ENCODE results near the gene ZNF511. TPM values are rescaled to one million over a fixed set of nuclear protein-coding genes. Genes with fewer than 3 reads are reported as not detected.

ZNF511 gene
- total and polyA plus RNA-seq, 9 donors, result 22.3 to 43.9 (median 37.3) TPM

- H3K36me3 ChIP-seq (ENCODE audit: control insufficient read depth, insufficient read depth, low read length), result peaks cover 48% of the 10 kb centered on the region
These were observed 5.5 kb upstream of the ZNF511 start for GRCh38 chr10:133303206-133303605.

GRCh38 chr10:133306097-133306476 is 2.6 kb upstream of the ZNF511 start:
- Histone ChIP-seq H3K27ac (ENCODE audit: low read length) (no peak overlapping the region), H3K27me3 (ENCODE audit: control insufficient read depth, insufficient read depth, low read length) (no peaks in the 10 kb centered on the region), H3K36me3 (ENCODE audit: control insufficient read depth, insufficient read depth, low read length) (peaks cover 37% of the 10 kb centered on the region), H3K4me1 (ENCODE audit: control insufficient read depth, insufficient read depth, low read length) (peaks cover 16% of the 10 kb centered on the region), H3K9me3 (replicated peaks; ENCODE audit: control insufficient read depth, low read depth, low read length) (no peaks in the 10 kb centered on the region), H3K4me3 (ENCODE audit: low read length) (no peak overlapping the region)
- 82% methylated on average over 1 of the region's 5 CpGs for WGBS (ENCODE audit: insufficient coverage)
- DNase-seq, result no peak

More at GRCh38 chr10:133303206-133303605, 5.5 kb upstream of the ZNF511 start:
- no peak overlapping the region for H3K27ac ChIP-seq (ENCODE audit: low read length)
- H3K4me1 ChIP-seq (ENCODE audit: control insufficient read depth, insufficient read depth, low read length), result peaks cover 13% of the 10 kb centered on the region
- no peak overlapping the region for H3K4me3 ChIP-seq (ENCODE audit: low read length)
- WGBS (ENCODE audit: insufficient coverage), result 81% methylated on average over 10 of the region's 10 CpGs
- no peaks in the 10 kb centered on the region for H3K9me3 ChIP-seq (replicated peaks; ENCODE audit: control insufficient read depth, low read depth, low read length)
- no peak for DNase-seq
- H3K27me3 ChIP-seq (ENCODE audit: control insufficient read depth, insufficient read depth, low read length), result no peaks in the 10 kb centered on the region

- Histone ChIP-seq H3K4me1 (ENCODE audit: control insufficient read depth, insufficient read depth, low read length) (peaks cover 16% of the 10 kb centered on the region), H3K9me3 (replicated peaks; ENCODE audit: control insufficient read depth, low read depth, low read length) (no peaks in the 10 kb centered on the region), H3K36me3 (ENCODE audit: control insufficient read depth, insufficient read depth, low read length) (peaks cover 41% of the 10 kb centered on the region), H3K4me3 (ENCODE audit: low read length) (no peak overlapping the region), H3K27ac (ENCODE audit: low read length) (no peak overlapping the region), H3K27me3 (ENCODE audit: control insufficient read depth, insufficient read depth, low read length) (no peaks in the 10 kb centered on the region)
- 83% methylated on average over 11 of the region's 17 CpGs for WGBS (ENCODE audit: insufficient coverage)
- DNase-seq, result no peak
These were observed 1.8 kb upstream of the ZNF511 start for GRCh38 chr10:133306941-133307379.

GRCh38 chr10:133307776-133308420 is 816 bp upstream of the ZNF511 start:
- Histone ChIP-seq H3K36me3 (ENCODE audit: control insufficient read depth, insufficient read depth, low read length) (peaks cover 42% of the 10 kb centered on the region), H3K4me3 (ENCODE audit: low read length) (peak overlapping the region; percentile 75), H3K27me3 (ENCODE audit: control insufficient read depth, insufficient read depth, low read length) (no peaks in the 10 kb centered on the region), H3K9me3 (replicated peaks; ENCODE audit: control insufficient read depth, low read depth, low read length) (no peaks in the 10 kb centered on the region), H3K4me1 (ENCODE audit: control insufficient read depth, insufficient read depth, low read length) (peaks cover 16% of the 10 kb centered on the region), H3K27ac (ENCODE audit: low read length) (peak overlapping the region; percentile 76)
- DNase-seq, result peak; percentile 64
- WGBS (ENCODE audit: insufficient coverage), result 1% methylated on average over 17 of the region's 25 CpGs

- 13% methylated on average over 37 of the region's 46 CpGs for WGBS (ENCODE audit: insufficient coverage)
These were observed 496 bp downstream of the ZNF511 start for GRCh38 chr10:133309100-133309719.

GRCh38 chr10:133309720-133310398 is 1.1 kb downstream of the ZNF511 start:
- Histone ChIP-seq H3K4me3 (ENCODE audit: low read length) (no peak overlapping the region), H3K36me3 (ENCODE audit: control insufficient read depth, insufficient read depth, low read length) (peaks cover 31% of the 10 kb centered on the region), H3K27ac (ENCODE audit: low read length) (no peak overlapping the region), H3K27me3 (ENCODE audit: control insufficient read depth, insufficient read depth, low read length) (no peaks in the 10 kb centered on the region), H3K4me1 (ENCODE audit: control insufficient read depth, insufficient read depth, low read length) (peaks cover 16% of the 10 kb centered on the region), H3K9me3 (replicated peaks; ENCODE audit: control insufficient read depth, low read depth, low read length) (no peaks in the 10 kb centered on the region)
- no peak for DNase-seq
- 90% methylated on average over 33 of the region's 33 CpGs for WGBS (ENCODE audit: insufficient coverage)

More at GRCh38 chr10:133309100-133309719, 496 bp downstream of the ZNF511 start:
- no peaks in the 10 kb centered on the region for H3K9me3 ChIP-seq (replicated peaks; ENCODE audit: control insufficient read depth, low read depth, low read length)
- H3K4me3 ChIP-seq (ENCODE audit: low read length), result peak overlapping the region; percentile 75
- no peaks in the 10 kb centered on the region for H3K27me3 ChIP-seq (ENCODE audit: control insufficient read depth, insufficient read depth, low read length)
- H3K36me3 ChIP-seq (ENCODE audit: control insufficient read depth, insufficient read depth, low read length), result peaks cover 31% of the 10 kb centered on the region
- H3K27ac ChIP-seq (ENCODE audit: low read length), result peak overlapping the region; percentile 88
- peaks cover 16% of the 10 kb centered on the region for H3K4me1 ChIP-seq (ENCODE audit: control insufficient read depth, insufficient read depth, low read length)
- peak; percentile 91 for DNase-seq

- no peaks in the 10 kb centered on the region for H3K9me3 ChIP-seq (replicated peaks; ENCODE audit: control insufficient read depth, low read depth, low read length)
- WGBS (ENCODE audit: insufficient coverage), result 98% methylated on average over 14 of the region's 16 CpGs
- H3K4me3 ChIP-seq (ENCODE audit: low read length), result no peak overlapping the region
- peaks cover 31% of the 10 kb centered on the region for H3K36me3 ChIP-seq (ENCODE audit: control insufficient read depth, insufficient read depth, low read length)
- DNase-seq, result no peak
- no peaks in the 10 kb centered on the region for H3K27me3 ChIP-seq (ENCODE audit: control insufficient read depth, insufficient read depth, low read length)
- peaks cover 16% of the 10 kb centered on the region for H3K4me1 ChIP-seq (ENCODE audit: control insufficient read depth, insufficient read depth, low read length)
- H3K27ac ChIP-seq (ENCODE audit: low read length), result no peak overlapping the region
These were observed 1.7 kb downstream of the ZNF511 start for GRCh38 chr10:133310399-133310755.

GRCh38 chr10:133310789-133311188 is 2.1 kb downstream of the ZNF511 start:
- H3K27me3 ChIP-seq (ENCODE audit: control insufficient read depth, insufficient read depth, low read length), result no peaks in the 10 kb centered on the region
- H3K9me3 ChIP-seq (replicated peaks; ENCODE audit: control insufficient read depth, low read depth, low read length), result no peaks in the 10 kb centered on the region
- H3K4me3 ChIP-seq (ENCODE audit: low read length), result no peak overlapping the region
- H3K4me1 ChIP-seq (ENCODE audit: control insufficient read depth, insufficient read depth, low read length), result peaks cover 16% of the 10 kb centered on the region
- no peak for DNase-seq
- no peak overlapping the region for H3K27ac ChIP-seq (ENCODE audit: low read length)
- H3K36me3 ChIP-seq (ENCODE audit: control insufficient read depth, insufficient read depth, low read length), result peaks cover 27% of the 10 kb centered on the region
- WGBS (ENCODE audit: insufficient coverage), result 81% methylated on average over 3 of the region's 8 CpGs

- Histone ChIP-seq H3K36me3 (ENCODE audit: control insufficient read depth, insufficient read depth, low read length) (peaks cover 27% of the 10 kb centered on the region), H3K27ac (ENCODE audit: low read length) (no peak overlapping the region), H3K27me3 (ENCODE audit: control insufficient read depth, insufficient read depth, low read length) (no peaks in the 10 kb centered on the region), H3K4me3 (ENCODE audit: low read length) (no peak overlapping the region), H3K9me3 (replicated peaks; ENCODE audit: control insufficient read depth, low read depth, low read length) (no peaks in the 10 kb centered on the region), H3K4me1 (ENCODE audit: control insufficient read depth, insufficient read depth, low read length) (peaks cover 16% of the 10 kb centered on the region)
- WGBS (ENCODE audit: insufficient coverage), result 83% methylated on average over 10 of the region's 10 CpGs
- DNase-seq, result no peak
These were observed 2.9 kb downstream of the ZNF511 start for GRCh38 chr10:133311570-133311969.

- Histone ChIP-seq H3K36me3 (ENCODE audit: control insufficient read depth, insufficient read depth, low read length) (peaks cover 27% of the 10 kb centered on the region), H3K9me3 (replicated peaks; ENCODE audit: control insufficient read depth, low read depth, low read length) (no peaks in the 10 kb centered on the region), H3K27ac (ENCODE audit: low read length) (no peak overlapping the region), H3K27me3 (ENCODE audit: control insufficient read depth, insufficient read depth, low read length) (no peaks in the 10 kb centered on the region), H3K4me1 (ENCODE audit: control insufficient read depth, insufficient read depth, low read length) (peaks cover 11% of the 10 kb centered on the region), H3K4me3 (ENCODE audit: low read length) (no peak overlapping the region)
- no peak for DNase-seq
- 93% methylated on average over 16 of the region's 23 CpGs for WGBS (ENCODE audit: insufficient coverage)
These were observed 3.5 kb downstream of the ZNF511 start for GRCh38 chr10:133312016-133312768.
